ENCODE measurements around the gene ACTL8. TPM values are rescaled to one million over a fixed set of nuclear protein-coding genes. Genes with fewer than 3 reads are reported as not detected.

ACTL8 gene
- 0.85 TPM in 1 of 2 replicates, not detected in the other for total RNA-seq

GRCh38 chr1:17755120-17755519 lies at the start of gene ACTL8:
Gene ACTL8 (plus strand): TSS chr1:17755333. CDS start chr1:17823009, 67,676 bp downstream.

Other genes with a start within 250 kb of the ACTL8 start
- gene ARHGEF10L, start 215.6 kb upstream of the ACTL8 start, total RNA-seq = 16.5 and 19.6 TPM in 2 replicates